ENCODE measurements around the gene GLT8D1.

GLT8D1 gene

DNA sequence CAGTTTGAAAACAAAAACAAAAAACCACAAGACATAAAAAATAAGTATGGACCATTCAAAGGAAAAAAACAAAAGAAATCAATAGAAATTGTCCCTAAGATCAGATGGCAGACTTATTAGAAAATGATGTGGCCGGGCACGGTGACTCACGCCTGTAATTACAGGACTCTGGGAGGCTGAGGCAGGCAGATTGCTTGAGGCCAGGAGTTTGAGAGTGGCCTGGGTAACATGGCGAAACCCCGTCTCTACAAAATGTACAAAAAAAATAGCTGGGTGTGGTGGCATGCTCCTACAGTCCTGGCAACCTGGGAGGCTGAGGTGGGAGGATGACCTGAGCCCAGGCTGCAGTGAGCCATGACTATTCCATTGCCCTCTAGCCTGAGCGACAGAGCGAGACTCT lies 16.9 kb upstream of the GLT8D1 start:
- H3K9me3 ChIP-seq (ENCODE audit: control insufficient read depth, insufficient read depth, low read depth, low read length) = no peaks in the 10 kb centered on the region
- ChIA-PET POLR2A (no interaction called here), CTCF (no interaction called here)
- peaks cover 0 to 27% of the 10 kb centered on the region in 2 experiments; a peak in 2 of 3 replicates for H3K36me3 ChIP-seq (ENCODE audit: control insufficient read depth in 2 of 2, insufficient read depth in 1 of 2, low read length in 2 of 2)
- TF ChIP-seq ZNF623 (tag by site-specific recombination; IDR thresholded peaks at IDR 0.05) (no peak), ZSCAN30 (tag by site-specific recombination; IDR thresholded peaks at IDR 0.05) (no peak), ZNF433 (tag by site-specific recombination; IDR thresholded peaks at IDR 0.05; ENCODE audit: low read depth) (no peak), SP3 (tag by site-specific recombination; IDR thresholded peaks at IDR 0.05) (no peak), ZNF274 (IDR thresholded peaks at IDR 0.05; ENCODE audit: low read length) (no peak), ZNF274 (tag by site-specific recombination; IDR thresholded peaks at IDR 0.05; ENCODE audit: borderline replicate concordance) (no peak), ZFP69B (tag by site-specific recombination; IDR thresholded peaks at IDR 0.05) (no peak), ZNF211 (tag by site-specific recombination; IDR thresholded peaks at IDR 0.05; ENCODE audit: low read depth) (no peak), ZBTB48 (tag by site-specific recombination; IDR thresholded peaks at IDR 0.05) (no peak), ZNF624 (tag by site-specific recombination; IDR thresholded peaks at IDR 0.05) (no peak), ZSCAN16 (tag by site-specific recombination; IDR thresholded peaks at IDR 0.05) (no peak), ZNF558 (tag by site-specific recombination; IDR thresholded peaks at IDR 0.05) (no peak), ZNF473 (tag by site-specific recombination; IDR thresholded peaks at IDR 0.05) (no peak)
- TF ChIP-seq, protein P1, sequence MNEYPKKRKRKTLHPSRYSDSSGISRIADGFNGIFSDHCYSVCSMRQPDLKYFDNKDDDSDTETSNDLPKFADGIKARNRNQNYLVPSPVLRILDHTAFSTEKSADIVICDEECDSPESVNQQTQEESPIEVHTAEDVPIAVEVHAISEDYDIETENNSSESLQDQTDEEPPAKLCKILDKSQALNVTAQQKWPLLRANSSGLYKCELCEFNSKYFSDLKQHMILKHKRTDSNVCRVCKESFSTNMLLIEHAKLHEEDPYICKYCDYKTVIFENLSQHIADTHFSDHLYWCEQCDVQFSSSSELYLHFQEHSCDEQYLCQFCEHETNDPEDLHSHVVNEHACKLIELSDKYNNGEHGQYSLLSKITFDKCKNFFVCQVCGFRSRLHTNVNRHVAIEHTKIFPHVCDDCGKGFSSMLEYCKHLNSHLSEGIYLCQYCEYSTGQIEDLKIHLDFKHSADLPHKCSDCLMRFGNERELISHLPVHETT (tag by site-specific recombination; IDR thresholded peaks at IDR 0.05) = no peak
- TF ChIP-seq, protein P2, sequence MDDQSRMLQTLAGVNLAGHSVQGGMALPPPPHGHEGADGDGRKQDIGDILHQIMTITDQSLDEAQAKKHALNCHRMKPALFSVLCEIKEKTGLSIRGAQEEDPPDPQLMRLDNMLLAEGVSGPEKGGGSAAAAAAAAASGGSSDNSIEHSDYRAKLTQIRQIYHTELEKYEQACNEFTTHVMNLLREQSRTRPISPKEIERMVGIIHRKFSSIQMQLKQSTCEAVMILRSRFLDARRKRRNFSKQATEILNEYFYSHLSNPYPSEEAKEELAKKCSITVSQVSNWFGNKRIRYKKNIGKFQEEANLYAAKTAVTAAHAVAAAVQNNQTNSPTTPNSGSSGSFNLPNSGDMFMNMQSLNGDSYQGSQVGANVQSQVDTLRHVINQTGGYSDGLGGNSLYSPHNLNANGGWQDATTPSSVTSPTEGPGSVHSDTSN (CRISPR knock-in tag; IDR thresholded peaks at IDR 0.05) = no peak
- TF ChIP-seq, protein P3, sequence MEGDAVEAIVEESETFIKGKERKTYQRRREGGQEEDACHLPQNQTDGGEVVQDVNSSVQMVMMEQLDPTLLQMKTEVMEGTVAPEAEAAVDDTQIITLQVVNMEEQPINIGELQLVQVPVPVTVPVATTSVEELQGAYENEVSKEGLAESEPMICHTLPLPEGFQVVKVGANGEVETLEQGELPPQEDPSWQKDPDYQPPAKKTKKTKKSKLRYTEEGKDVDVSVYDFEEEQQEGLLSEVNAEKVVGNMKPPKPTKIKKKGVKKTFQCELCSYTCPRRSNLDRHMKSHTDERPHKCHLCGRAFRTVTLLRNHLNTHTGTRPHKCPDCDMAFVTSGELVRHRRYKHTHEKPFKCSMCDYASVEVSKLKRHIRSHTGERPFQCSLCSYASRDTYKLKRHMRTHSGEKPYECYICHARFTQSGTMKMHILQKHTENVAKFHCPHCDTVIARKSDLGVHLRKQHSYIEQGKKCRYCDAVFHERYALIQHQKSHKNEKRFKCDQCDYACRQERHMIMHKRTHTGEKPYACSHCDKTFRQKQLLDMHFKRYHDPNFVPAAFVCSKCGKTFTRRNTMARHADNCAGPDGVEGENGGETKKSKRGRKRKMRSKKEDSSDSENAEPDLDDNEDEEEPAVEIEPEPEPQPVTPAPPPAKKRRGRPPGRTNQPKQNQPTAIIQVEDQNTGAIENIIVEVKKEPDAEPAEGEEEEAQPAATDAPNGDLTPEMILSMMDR (tag by site-specific recombination; IDR thresholded peaks at IDR 0.05) = no peak
- H3K4me1 ChIP-seq (ENCODE audit: control insufficient read depth, insufficient read depth, low read length) = no peaks in the 10 kb centered on the region
- no peak overlapping the region for H3K27ac ChIP-seq (ENCODE audit: extremely low read depth, low read depth, low read length)
- no peak overlapping the region for H3K4me3 ChIP-seq (ENCODE audit: low read depth, low read length)

DNA sequence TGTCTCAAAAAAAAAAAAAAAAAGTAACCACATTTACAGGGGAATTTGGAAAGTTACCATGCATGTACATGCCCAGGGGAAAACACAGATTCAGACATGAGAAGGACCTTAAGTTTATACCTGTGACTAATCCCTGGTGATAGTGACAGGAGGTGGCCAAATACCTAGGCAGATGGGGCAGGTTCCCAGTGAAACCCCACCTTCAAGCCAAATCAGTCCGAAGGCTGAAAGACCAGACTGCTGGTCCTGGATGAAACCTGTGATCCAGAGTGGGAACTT lies 16.1 kb upstream of the GLT8D1 start:
- ChIA-PET POLR2A (no interaction called here), CTCF (no interaction called here)
- Histone ChIP-seq H3K36me3 (ENCODE audit: control insufficient read depth in 2 of 2, insufficient read depth in 1 of 2, low read length in 2 of 2) (peaks cover 0 to 24% of the 10 kb centered on the region in 2 experiments; a peak in 2 of 3 replicates), H3K9me3 (ENCODE audit: control insufficient read depth, insufficient read depth, low read depth, low read length) (no peaks in the 10 kb centered on the region), H3K4me1 (ENCODE audit: control insufficient read depth, insufficient read depth, low read length) (no peaks in the 10 kb centered on the region), H3K27ac (ENCODE audit: extremely low read depth, low read depth, low read length) (no peak overlapping the region), H3K4me3 (ENCODE audit: low read depth, low read length) (no peak overlapping the region)
- TF ChIP-seq, protein P4, sequence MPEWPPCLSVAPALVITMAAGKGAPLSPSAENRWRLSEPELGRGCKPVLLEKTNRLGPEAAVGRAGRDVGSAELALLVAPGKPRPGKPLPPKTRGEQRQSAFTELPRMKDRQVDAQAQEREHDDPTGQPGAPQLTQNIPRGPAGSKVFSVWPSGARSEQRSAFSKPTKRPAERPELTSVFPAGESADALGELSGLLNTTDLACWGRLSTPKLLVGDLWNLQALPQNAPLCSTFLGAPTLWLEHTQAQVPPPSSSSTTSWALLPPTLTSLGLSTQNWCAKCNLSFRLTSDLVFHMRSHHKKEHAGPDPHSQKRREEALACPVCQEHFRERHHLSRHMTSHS (tag by site-specific recombination; IDR thresholded peaks at IDR 0.05) = no peak
- TF ChIP-seq REPIN1 (tag by site-specific recombination; IDR thresholded peaks at IDR 0.05; ENCODE audit: low read depth) (no peak), ZNF239 (tag by site-specific recombination; IDR thresholded peaks at IDR 0.05) (no peak), ZBTB20 (tag by site-specific recombination; IDR thresholded peaks at IDR 0.05) (no peak), IKZF3 (tag by site-specific recombination; IDR thresholded peaks at IDR 0.05) (no peak), ZNF558 (tag by site-specific recombination; IDR thresholded peaks at IDR 0.05) (no peak), ZNF561 (tag by site-specific recombination; IDR thresholded peaks at IDR 0.05; ENCODE audit: borderline replicate concordance) (no peak), ZNF175 (tag by site-specific recombination; IDR thresholded peaks at IDR 0.05) (no peak)
- TF ChIP-seq, protein P5, sequence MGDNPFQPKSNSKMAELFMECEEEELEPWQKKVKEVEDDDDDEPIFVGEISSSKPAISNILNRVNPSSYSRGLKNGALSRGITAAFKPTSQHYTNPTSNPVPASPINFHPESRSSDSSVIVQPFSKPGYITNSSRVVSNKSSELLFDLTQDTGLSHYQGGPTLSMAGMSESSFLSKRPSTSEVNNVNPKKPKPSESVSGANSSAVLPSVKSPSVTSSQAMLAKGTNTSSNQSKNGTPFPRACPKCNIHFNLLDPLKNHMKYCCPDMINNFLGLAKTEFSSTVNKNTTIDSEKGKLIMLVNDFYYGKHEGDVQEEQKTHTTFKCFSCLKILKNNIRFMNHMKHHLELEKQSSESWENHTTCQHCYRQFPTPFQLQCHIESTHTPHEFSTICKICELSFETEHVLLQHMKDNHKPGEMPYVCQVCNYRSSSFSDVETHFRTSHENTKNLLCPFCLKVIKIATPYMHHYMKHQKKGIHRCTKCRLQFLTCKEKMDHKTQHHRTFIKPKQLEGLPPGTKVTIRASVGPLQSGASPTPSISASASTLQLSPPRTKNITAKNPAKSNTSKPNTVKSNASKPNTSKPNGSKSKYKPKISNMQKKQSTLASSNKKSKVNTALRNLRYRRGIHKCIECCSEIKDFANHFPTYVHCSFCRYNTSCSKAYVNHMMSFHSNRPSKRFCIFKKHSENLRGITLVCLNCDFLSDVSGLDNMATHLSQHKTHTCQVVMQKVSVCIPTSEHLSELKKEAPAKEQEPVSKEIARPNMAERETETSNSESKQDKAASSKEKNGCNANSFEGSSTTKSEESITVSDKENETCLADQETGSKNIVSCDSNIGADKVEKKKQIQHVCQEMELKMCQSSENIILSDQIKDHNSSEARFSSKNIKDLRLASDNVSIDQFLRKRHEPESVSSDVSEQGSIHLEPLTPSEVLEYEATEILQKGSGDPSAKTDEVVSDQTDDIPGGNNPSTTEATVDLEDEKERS (tag by site-specific recombination; IDR thresholded peaks at IDR 0.05) = no peak
